HEK293T (cell line): ENCODE data around the gene DBH.

Source experiments
- BHLHE40 ChIP-seq: fragments of 450-650 bp; IDR thresholded peaks from 2 replicates; pipeline ENCODE4 v1.6.1; 2016; ENCODE audit warnings: mild to moderate bottlenecking, moderate library complexity, borderline replicate concordance
- FOXK2 ChIP-seq: fragments of 450-650 bp; IDR thresholded peaks from 2 replicates; pipeline ENCODE4 v1.6.1; 2016; ENCODE audit warnings: mild to moderate bottlenecking
- SP1 ChIP-seq: fragments of 450-650 bp; IDR thresholded peaks from 2 replicates; pipeline ENCODE4 v1.6.1; 2017

DNA sequence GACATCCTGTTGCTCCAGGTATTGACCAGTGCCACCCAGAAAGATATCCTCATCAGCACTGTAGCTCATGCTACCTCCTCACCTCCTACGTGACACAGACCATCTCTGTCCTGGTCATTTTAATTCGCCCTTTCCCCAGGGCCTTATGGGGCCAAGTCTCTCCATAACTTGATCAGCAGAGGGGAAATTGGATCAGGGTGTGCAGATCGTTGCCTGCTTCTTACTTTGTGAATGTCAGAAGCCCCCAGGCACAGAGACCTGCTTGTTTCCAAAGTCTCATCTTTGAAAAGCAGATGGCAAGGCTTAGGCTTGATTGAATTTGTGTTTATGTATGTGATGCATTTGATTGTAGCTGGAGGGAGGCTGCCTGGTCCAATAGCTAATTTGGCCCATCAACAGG is 8.8 kb upstream of the DBH start:
- TF ChIP-seq BHLHE40 (no peak), FOXK2 (no peak), SP1 (no peak)
